ENCODE measurements around the gene ZCCHC9. TPM values are rescaled to one million over a fixed set of nuclear protein-coding genes. Genes with fewer than 3 reads are reported as not detected.

The ZCCHC9 gene
- 10 to 100 TPM in 8 of 10 donors, 1 to 10 TPM in 2; 8.5 to 19.3 (median 11.0) TPM for total RNA-seq
- polyA plus RNA-seq: 10 to 100 TPM; 11.6 to 25.7 TPM
- long read RNA-seq, donor 1, partial matches to known transcripts: 1 of 6 reads
- long read RNA-seq, donor 1, other reads (novel, unspliced or antisense): 0 of 6 reads
- long read RNA-seq, donor 2, partial matches to known transcripts: 2 of 7 reads
- long read RNA-seq, donor 2, other reads (novel, unspliced or antisense): 0 of 7 reads
- long read RNA-seq, donor 3, partial matches to known transcripts: 0 of 4 reads
- long read RNA-seq, donor 3, other reads (novel, unspliced or antisense): 0 of 4 reads

- Histone ChIP-seq H3K27me3 (no peaks in the 10 kb centered on the region), H3K9me3 (no peaks in the 10 kb centered on the region), H3K36me3 (peaks cover 0 to 16% (median 4%) of the 10 kb centered on the region in 9 donors), H3K27ac (peak within 1 kb of the TSS; percentile 80 to 95 (median 92)), H3K4me1 (peaks cover 3 to 63% (median 35%) of the 10 kb centered on the region in 9 donors), H3K4me3 (peak within 1 kb of the TSS; percentile 73 to 96 (median 79))
- ATAC-seq (peak; percentile 97 to 99 (median 98)), DNase-seq (peak; percentile 93 to 94)
- 0 to 1% methylated on average over 54 of the region's 54 CpGs for WGBS, 2 donors
- intact Hi-C loops (cut with DNase I): loop anchor here in 1 of 10 donors (10.0 kb wide), 1 partner anchor 627 kb away; no protein-coding TSS in a partner anchor
- peak in 7 of 9 donors; percentile 16 to 63 (median 33) for TF ChIP-seq CTCF (IDR thresholded peaks at IDR 0.05)
These were observed at the start of gene ZCCHC9 for GRCh38 chr5:81301271-81302015. Gene ZCCHC9 (plus strand): TSS chr5:81301587. CDS start chr5:81304758, 3,171 bp downstream.

- peak overlapping the region in 6 of 10 donors; percentile 13 to 70 (median 56) for H3K27ac ChIP-seq
- peaks cover 0 to 72% (median 24%) of the 10 kb centered on the region in 9 donors for H3K36me3 ChIP-seq
- no peak for TF ChIP-seq CTCF (IDR thresholded peaks at IDR 0.05)
- peaks cover 4 to 83% (median 38%) of the 10 kb centered on the region in 9 donors for H3K4me1 ChIP-seq
- peak; percentile 51 to 87 (median 64) for ATAC-seq
- intact Hi-C loops (cut with DNase I): no loop called here
- H3K4me3 ChIP-seq: no peak overlapping the region
- DNase-seq: peak in 1 of 2 donors; percentile 64
- H3K27me3 ChIP-seq: no peaks in the 10 kb centered on the region
- H3K9me3 ChIP-seq: no peaks in the 10 kb centered on the region
- 44 to 51% methylated on average over 5 of the region's 5 CpGs for WGBS, 2 donors
These were observed 49.5 kb upstream of the ZCCHC9 start for GRCh38 chr5:81251922-81252321.

- WGBS, 2 donors: 94 to 97% methylated on average over 1 of the region's 1 CpG
- DNase-seq (no peak), ATAC-seq (no peak)
- Histone ChIP-seq H3K27ac (peak overlapping the region in 3 of 10 donors; percentile 15 to 61 (median 50)), H3K4me3 (no peak overlapping the region), H3K27me3 (no peaks in the 10 kb centered on the region), H3K4me1 (peaks cover 4 to 73% (median 30%) of the 10 kb centered on the region in 9 donors), H3K36me3 (peaks cover 0 to 79% (median 24%) of the 10 kb centered on the region in 9 donors), H3K9me3 (no peaks in the 10 kb centered on the region)
- TF ChIP-seq CTCF (IDR thresholded peaks at IDR 0.05): no peak
- intact Hi-C loops (cut with DNase I): no loop called here
These were observed 48.5 kb upstream of the ZCCHC9 start for GRCh38 chr5:81252904-81253303.

- ATAC-seq (no peak), DNase-seq (no peak)
- peak overlapping the region in 1 of 10 donors; percentile 7 for H3K27ac ChIP-seq
- WGBS, 2 donors: 78 to 88% methylated on average over 4 of the region's 4 CpGs
- H3K36me3 ChIP-seq: peaks cover 0 to 86% (median 33%) of the 10 kb centered on the region in 9 donors
- no peaks in the 10 kb centered on the region for H3K9me3 ChIP-seq
- intact Hi-C loops (cut with DNase I): no loop called here
- no peak overlapping the region for H3K4me3 ChIP-seq
- H3K27me3 ChIP-seq: no peaks in the 10 kb centered on the region
- H3K4me1 ChIP-seq: peaks cover 0 to 63% (median 20%) of the 10 kb centered on the region in 9 donors
- TF ChIP-seq CTCF (IDR thresholded peaks at IDR 0.05): no peak
These were observed 47.5 kb upstream of the ZCCHC9 start for GRCh38 chr5:81253875-81254274.
